Nephron progenitor cell (in vitro differentiated cells): ENCODE results near the gene CDH8.
"Not testable (repeated sequence)": the region's sequence is repeated elsewhere in the genome, so short reads cannot be mapped to it uniquely, and the experiment has no call there.

Experiments used
- DNase-seq: peaks from one replicate; pipeline ENCODE4 v3.0.0; 2021
- H3K27ac Mint-ChIP-seq: 2 replicates; pipeline ENCODE4 v1.8.0; 2021; ENCODE audit warnings: mild to moderate bottlenecking, moderate library complexity, mixed read lengths
- H3K27me3 Mint-ChIP-seq: 2 replicates; pipeline ENCODE4 v1.8.0; 2021; ENCODE audit warnings: mild to moderate bottlenecking, low read depth, mixed read lengths; ENCODE audit not compliant: poor library complexity
- H3K36me3 Mint-ChIP-seq: 2 replicates; pipeline ENCODE4 v1.8.0; 2021; ENCODE audit warnings: low read depth, mixed read lengths
- H3K4me1 Mint-ChIP-seq: 2 replicates; pipeline ENCODE4 v1.8.0; 2021; ENCODE audit warnings: mixed read lengths
- H3K4me3 Mint-ChIP-seq: 2 replicates; pipeline ENCODE4 v1.8.0; 2021; ENCODE audit warnings: mild to moderate bottlenecking, moderate library complexity, mixed read lengths
- H3K9me3 Mint-ChIP-seq: 2 replicates; pipeline ENCODE4 v1.8.0; 2021; ENCODE audit warnings: mild to moderate bottlenecking, moderate library complexity, mixed read lengths
- CTCF ChIP-seq: fragments of 200-600 bp; sonication (generic); IDR thresholded peaks from 2 replicates; pipeline ENCODE4 v1.5.0; 2021; ENCODE audit warnings: antibody characterized with exemption

The CDH8 gene

GRCh38 chr16:61817583-61818278 is 218.5 kb downstream of the CDH8 start:
- Mint-ChIP-seq H3K27ac (no peak overlapping the region), H3K4me3 (no peak overlapping the region), H3K36me3 (peaks cover 4% of the 10 kb centered on the region), H3K27me3 (no peaks in the 10 kb centered on the region), H3K4me1 (no peaks in the 10 kb centered on the region), H3K9me3 (no peaks in the 10 kb centered on the region)
- TF ChIP-seq CTCF = no peak
- no peak for DNase-seq

GRCh38 chr16:61814726-61815347 is 221.4 kb downstream of the CDH8 start:
- Mint-ChIP-seq H3K4me3 (no peak overlapping the region), H3K27ac (no peak overlapping the region), H3K27me3 (no peaks in the 10 kb centered on the region), H3K36me3 (peaks cover 4% of the 10 kb centered on the region), H3K4me1 (no peaks in the 10 kb centered on the region), H3K9me3 (no peaks in the 10 kb centered on the region)
- TF ChIP-seq CTCF = no peak
- DNase-seq = no peak

- H3K27ac Mint-ChIP-seq = no peak overlapping the region
- H3K4me1 Mint-ChIP-seq = no peaks in the 10 kb centered on the region
- no peaks in the 10 kb centered on the region for H3K36me3 Mint-ChIP-seq
- H3K4me3 Mint-ChIP-seq = no peak overlapping the region
- no peak for DNase-seq
- no peak for TF ChIP-seq CTCF
- no peaks in the 10 kb centered on the region for H3K27me3 Mint-ChIP-seq
- H3K9me3 Mint-ChIP-seq = no peaks in the 10 kb centered on the region
Observed at GRCh38 chr16:61813339-61813738, 222.9 kb downstream of the CDH8 start.

- no peaks in the 10 kb centered on the region for H3K27me3 Mint-ChIP-seq
- TF ChIP-seq CTCF = no peak
- no peak overlapping the region for H3K27ac Mint-ChIP-seq
- H3K36me3 Mint-ChIP-seq = no peaks in the 10 kb centered on the region
- no peak overlapping the region for H3K4me3 Mint-ChIP-seq
- no peaks in the 10 kb centered on the region for H3K4me1 Mint-ChIP-seq
- no peaks in the 10 kb centered on the region for H3K9me3 Mint-ChIP-seq
- DNase-seq = no peak
Observed at GRCh38 chr16:61812251-61812650, 224.0 kb downstream of the CDH8 start.

- no peak overlapping the region for H3K4me3 Mint-ChIP-seq
- no peaks in the 10 kb centered on the region for H3K27me3 Mint-ChIP-seq
- no peak for DNase-seq
- H3K4me1 Mint-ChIP-seq = no peaks in the 10 kb centered on the region
- no peak for TF ChIP-seq CTCF
- H3K36me3 Mint-ChIP-seq = no peaks in the 10 kb centered on the region
- peaks cover 10% of the 10 kb centered on the region for H3K9me3 Mint-ChIP-seq
- no peak overlapping the region for H3K27ac Mint-ChIP-seq
Observed at GRCh38 chr16:61807551-61807950, 228.7 kb downstream of the CDH8 start.

- peaks cover 15% of the 10 kb centered on the region for H3K36me3 Mint-ChIP-seq
- H3K27me3 Mint-ChIP-seq, H3K4me1 Mint-ChIP-seq, H3K27ac Mint-ChIP-seq, H3K4me3 Mint-ChIP-seq, DNase-seq: not testable (repeated sequence)
- peaks cover 22% of the 10 kb centered on the region for H3K9me3 Mint-ChIP-seq
Observed at GRCh38 chr16:61801217-61801616, 235.0 kb downstream of the CDH8 start.
